ENCODE data around the gene DOK7. TPM values are rescaled to one million over a fixed set of nuclear protein-coding genes. Genes with fewer than 3 reads are reported as not detected.

DOK7 gene
- total RNA-seq, 1 experiment from 2014 or later = 0.26 TPM

GRCh38 chr4:3500634-3501101 lies 37.6 kb downstream of the DOK7 start:
- H4K91ac ChIP-seq (ENCODE audit: insufficient read length, low read depth, low read length) = no peak overlapping the region
- H2BK5ac ChIP-seq (ENCODE audit: insufficient read length, low read length) = no peak overlapping the region
- no peak overlapping the region for H3K18ac ChIP-seq (ENCODE audit: insufficient read length, low read depth, low read length)
- H3K9me3 ChIP-seq (ENCODE audit: control insufficient read depth, low read depth, low read length) = no peaks in the 10 kb centered on the region
- H3K4me1 ChIP-seq (ENCODE audit: insufficient read depth, low read length) = no peaks in the 10 kb centered on the region
- H4K5ac ChIP-seq (ENCODE audit: insufficient read length, low read depth, low read length) = no peak overlapping the region
- no peaks in the 10 kb centered on the region for H3K79me1 ChIP-seq (ENCODE audit: insufficient read depth, low read depth, low read length, poor library complexity, severe bottlenecking)
- no peak overlapping the region for H3K56ac ChIP-seq (ENCODE audit: insufficient read length, low read depth, low read length)
- no peak overlapping the region for H3K27ac ChIP-seq (ENCODE audit: insufficient read length, low read depth, low read length)
- H3K23ac ChIP-seq (ENCODE audit: insufficient read length, low read depth, low read length) = no peak overlapping the region
- Mint-ChIP-seq H3K27ac (no peak overlapping the region), H3K4me1 (peaks cover 0 to 4% of the 10 kb centered on the region in 2 experiments; a peak in 1 of 4 replicates), H3K36me3 (ENCODE audit: insufficient read depth in 1 of 3, low read depth in 3 of 3) (peaks cover 7 to 24% (median 10%) of the 10 kb centered on the region in 3 experiments), H3K4me3 (no peak overlapping the region), H3K9me3 (no peaks in the 10 kb centered on the region; a peak in 2 of 5 replicates), H3K27me3 (ENCODE audit: low read depth) (peaks cover 52% of the 10 kb centered on the region)
- no peak overlapping the region for H3K4ac ChIP-seq (ENCODE audit: low read depth, low read length)
- no peak overlapping the region for H3K4me2 ChIP-seq (ENCODE audit: insufficient read depth, insufficient read length, low read length)
- H2AK5ac ChIP-seq (ENCODE audit: insufficient read length, low read length) = no peak overlapping the region
- no peak overlapping the region for H3T11ph ChIP-seq (ENCODE audit: low read length)
- H2BK120ac ChIP-seq (ENCODE audit: low read depth, low read length, poor library complexity, severe bottlenecking) = no peak overlapping the region
- no CpG with 5 or more reads among the region's 29 CpGs for WGBS (ENCODE audit: extremely low coverage, insufficient read length, low lambda C conversion rate)
- DNase-seq = no peak
- H4K8ac ChIP-seq (replicated peaks; ENCODE audit: insufficient read length, low read depth, low read length) = no peak overlapping the region
- H4K20me1 ChIP-seq (ENCODE audit: control insufficient read depth, insufficient read depth, insufficient read length) = peaks cover 2% of the 10 kb centered on the region
- H2BK12ac ChIP-seq (ENCODE audit: insufficient read length, low read depth, low read length) = no peak overlapping the region
- H3K14ac ChIP-seq (ENCODE audit: insufficient read depth, low read length) = no peak overlapping the region
- no peaks in the 10 kb centered on the region; the same call in 1 of the 2 replicates for H3K27me3 ChIP-seq (ENCODE audit: insufficient read depth, low read length)
- H3K23me2 ChIP-seq (ENCODE audit: insufficient read length, low read depth, low read length, poor library complexity, severe bottlenecking) = no peaks in the 10 kb centered on the region
- no peak overlapping the region for H2BK20ac ChIP-seq (ENCODE audit: low read depth, low read length, poor library complexity, severe bottlenecking)
- no peak overlapping the region for H2AFZ ChIP-seq (ENCODE audit: low read length)
- TF ChIP-seq CTCF (conservative IDR thresholded peaks at IDR 0.05) = no peak
- H3K79me2 ChIP-seq (ENCODE audit: insufficient read depth, low read length) = no peaks in the 10 kb centered on the region
- no peak overlapping the region for H3K9ac ChIP-seq (ENCODE audit: extremely low read depth, insufficient read length, low read length)
- H2BK15ac ChIP-seq (ENCODE audit: low read depth, low read length) = no peak overlapping the region

Measured in H9 (cell line).